Stomach (tissue), 9 donors: ENCODE measurements around the gene ARID1B. TPM values are rescaled to one million over a fixed set of nuclear protein-coding genes. Genes with fewer than 3 reads are reported as not detected.

ENCODE experiments used
- DNase-seq, 2 donors: peaks; one replicate each; pipeline versions ENCODE4 v3.0.0 to v3.0.0-alpha.2; 2013 to 2019
- H3K27ac ChIP-seq, 5 donors: fragments of 200-600 bp in 4 of 5; sonication (generic) in 4 of 5; one replicate each; pipeline ENCODE4 v1.5.1; 2013 to 2019; ENCODE audit warnings: mild to moderate bottlenecking in 1 of 5, moderate library complexity in 1 of 5
- H3K27me3 ChIP-seq, 3 donors: fragments of 200-600 bp; sonication (generic); one replicate each; pipeline ENCODE4 v1.5.1; 2017 to 2019; ENCODE audit warnings: mixed run types in 1 of 3
- H3K36me3 ChIP-seq, 4 donors: fragments of 200-600 bp; sonication (generic); 1 replicate in 3 of 4; 2 replicates in 1 of 4; pipeline ENCODE4 v1.5.1; 2016 to 2019
- H3K4me1 ChIP-seq, 4 donors: fragments of 200-600 bp; sonication (generic); one replicate each; pipeline ENCODE4 v1.5.1; 2016 to 2019
- H3K4me3 ChIP-seq, 4 donors: fragments of 200-600 bp; sonication (generic) in 3 of 4; one replicate each; pipeline ENCODE4 v1.5.1; 2016 to 2019; ENCODE audit warnings: mild to moderate bottlenecking in 1 of 4
- H3K9me3 ChIP-seq, 4 donors: fragments of 200-600 bp; sonication (generic); one replicate each; pipeline ENCODE4 v1.5.1; 2016 to 2019
- CTCF ChIP-seq, 7 experiments: fragments of 450-650 bp in 4 of 7; fragments of 200-600 bp in 3 of 7; sonication (generic) in 3 of 7; IDR thresholded peaks; one replicate each; pipeline ENCODE4 v1.5.1; 2016 to 2019; ENCODE audit warnings: antibody characterized with exemption in 7 of 7, control low read depth in 2 of 7, mild to moderate bottlenecking in 1 of 7
- EP300 ChIP-seq: sonication (generic); formaldehyde crosslinking; IDR thresholded peaks from one replicate; pipeline ENCODE4 v1.6.1; 2017; ENCODE audit warnings: antibody characterized with exemption
- POLR2A ChIP-seq, 4 donors: fragments of 450-650 bp; IDR thresholded peaks; one replicate each; pipeline ENCODE4 v1.6.1; 2016; ENCODE audit warnings: antibody characterized with exemption in 4 of 4, control low read depth in 2 of 4, mild to moderate bottlenecking in 1 of 4, moderate library complexity in 1 of 4
- POLR2AphosphoS5 ChIP-seq, 3 donors: sonication (generic); formaldehyde crosslinking; IDR thresholded peaks; one replicate each; pipeline ENCODE4 v1.6.1; 2016; ENCODE audit warnings: antibody characterized with exemption in 3 of 3
- WGBS, 5 donors: extraction: QIAGEN DNeasy Blood & Tissue Kit in 3 of 5; methylation state at CpG; one replicate each; pipeline versions ENCODE4 v1.1.5 to v1.1.7; 2013 to 2018; 5-methylcytosine and 5-hydroxymethylcytosine counted together
- intact Hi-C: fragments of 100-400 bp; cut with DNase I; formaldehyde crosslinking; loops from one replicate; pipeline ENCODE4 v1.15.1; 2023; ENCODE audit warnings: low total_unique reads
- polyA plus RNA-seq, 3 donors: library from polyadenylated mRNA; stranded (reverse); fragments of 200-250 nt; gene quantifications; one replicate each; pipeline ENCODE4 v1.2.3, GENCODE V29; 2013
- total RNA-seq, 5 donors: library from RNA; depleted of rRNA; stranded (reverse); fragments of >200 nt; gene quantifications; one replicate each; pipeline versions ENCODE4 v1.1.0 to v1.2.3, GENCODE V29; 2014 to 2016
- donor health status: healthy with polysubstance abuse.
- donor health status: Bipolar disorder and iron deficiency.
- donor health status: healthy.

Gene ARID1B
- total and polyA plus RNA-seq, 8 donors: 8.8 to 183 (median 48.3) TPM

- Histone ChIP-seq H3K36me3 (peaks cover 5 to 30% (median 27%) of the 10 kb centered on the region in 4 donors), H3K4me3 (no peak overlapping the region), H3K27ac (no peak overlapping the region), H3K27me3 (no peaks in the 10 kb centered on the region), H3K4me1 (no peaks in the 10 kb centered on the region), H3K9me3 (no peaks in the 10 kb centered on the region)
- 78 to 84% (median 81%) methylated on average over 11 of the region's 11 CpGs for WGBS, 5 donors
- intact Hi-C loops: no loop called here
- no peak for DNase-seq
- TF ChIP-seq POLR2A (IDR thresholded peaks at IDR 0.05) (no peak), CTCF (IDR thresholded peaks at IDR 0.05) (no peak), EP300 (no peak), POLR2AphosphoS5 (IDR thresholded peaks at IDR 0.05) (no peak)
Observed at GRCh38 chr6:157211603-157212455, 434.7 kb downstream of the ARID1B start.

GRCh38 chr6:157213426-157213825 lies 436.2 kb downstream of the ARID1B start:
- H3K9me3 ChIP-seq: no peaks in the 10 kb centered on the region

GRCh38 chr6:157213907-157214565 lies 436.9 kb downstream of the ARID1B start:
- Histone ChIP-seq H3K4me1 (no peaks in the 10 kb centered on the region), H3K27me3 (no peaks in the 10 kb centered on the region), H3K36me3 (peaks cover 0 to 14% (median 8%) of the 10 kb centered on the region in 4 donors), H3K27ac (no peak overlapping the region), H3K4me3 (no peak overlapping the region), H3K9me3 (no peaks in the 10 kb centered on the region)
- intact Hi-C loops: no loop called here
- TF ChIP-seq CTCF (IDR thresholded peaks at IDR 0.05) (no peak), POLR2AphosphoS5 (IDR thresholded peaks at IDR 0.05) (no peak), POLR2A (IDR thresholded peaks at IDR 0.05) (no peak), EP300 (no peak)
- DNase-seq: no peak
- 89 to 95% (median 92%) methylated on average over 10 of the region's 10 CpGs for WGBS, 5 donors

More at GRCh38 chr6:157213426-157213825, 436.2 kb downstream of the ARID1B start:
- Histone ChIP-seq H3K4me1 (no peaks in the 10 kb centered on the region), H3K27me3 (no peaks in the 10 kb centered on the region), H3K4me3 (no peak overlapping the region), H3K27ac (no peak overlapping the region), H3K36me3 (peaks cover 0 to 14% (median 12%) of the 10 kb centered on the region in 4 donors)
- intact Hi-C loops: no loop called here
- TF ChIP-seq POLR2A (IDR thresholded peaks at IDR 0.05): no peak
- TF ChIP-seq EP300: no peak
- no peak for TF ChIP-seq POLR2AphosphoS5 (IDR thresholded peaks at IDR 0.05)
- no peak for TF ChIP-seq CTCF (IDR thresholded peaks at IDR 0.05)
- no peak for DNase-seq
- WGBS, 5 donors: 83 to 95% (median 89%) methylated on average over 9 of the region's 9 CpGs

GRCh38 chr6:157215717-157216116 lies 438.5 kb downstream of the ARID1B start:
- H3K27ac ChIP-seq: no peak overlapping the region
- H3K9me3 ChIP-seq: no peaks in the 10 kb centered on the region
- H3K4me3 ChIP-seq: no peak overlapping the region
- H3K4me1 ChIP-seq: peaks cover 0 to 7% (median 4%) of the 10 kb centered on the region in 4 donors
- H3K36me3 ChIP-seq: no peaks in the 10 kb centered on the region
- intact Hi-C loops: no loop called here
- TF ChIP-seq POLR2A (IDR thresholded peaks at IDR 0.05) (no peak), EP300 (no peak), POLR2AphosphoS5 (IDR thresholded peaks at IDR 0.05) (no peak), CTCF (IDR thresholded peaks at IDR 0.05) (no peak)
- 83 to 95% (median 87%) methylated on average over 2 of the region's 2 CpGs for WGBS, 5 donors
- DNase-seq: no peak
- H3K27me3 ChIP-seq: no peaks in the 10 kb centered on the region
